Measurements from ENCODE around the gene NIM1K. TPM values are rescaled to one million over a fixed set of nuclear protein-coding genes. Genes with fewer than 3 reads are reported as not detected.

The NIM1K gene
- polyA plus RNA-seq, 1 of the 3 experiments (the other 2 are of a cell fraction) = 0.16 TPM

GRCh38 chr5:43281840-43282658 is 90.0 kb downstream of the NIM1K start:
- H4K20me1 ChIP-seq (ENCODE audit: insufficient read depth) = no peaks in the 10 kb centered on the region
- TF ChIP-seq CTCF (IDR thresholded peaks at IDR 0.05) (no peak), RFX5 (IDR thresholded peaks at IDR 0.05; ENCODE audit: low read length) (no peak), GATA2 (CRISPR knock-in tag; IDR thresholded peaks at IDR 0.05) (no peak), TAF1 (IDR thresholded peaks at IDR 0.05; ENCODE audit: borderline replicate concordance, low read depth, low read length) (no peak), POLR2AphosphoS5 (IDR thresholded peaks at IDR 0.05; ENCODE audit: low read depth, low read length) (no peak), RAD21 (IDR thresholded peaks at IDR 0.05; ENCODE audit: low read length) (no peak), ELF1 (IDR thresholded peaks at IDR 0.05) (no peak), YY1 (IDR thresholded peaks at IDR 0.05; ENCODE audit: low read depth) (no peak), SIN3A (IDR thresholded peaks at IDR 0.05; ENCODE audit: borderline replicate concordance, low read depth, low read length) (no peak), USF2 (IDR thresholded peaks at IDR 0.05; ENCODE audit: borderline replicate concordance, low read depth, low read length) (no peak), NRF1 (IDR thresholded peaks at IDR 0.05; ENCODE audit: low read depth, low read length) (no peak), ZBTB33 (IDR thresholded peaks at IDR 0.05; ENCODE audit: borderline replicate concordance, low read depth) (no peak), MEF2A (IDR thresholded peaks at IDR 0.05; ENCODE audit: borderline replicate concordance, low read depth) (no peak), GABPA (IDR thresholded peaks at IDR 0.05; ENCODE audit: low read depth) (no peak)
- TF ChIP-seq, protein P1, sequence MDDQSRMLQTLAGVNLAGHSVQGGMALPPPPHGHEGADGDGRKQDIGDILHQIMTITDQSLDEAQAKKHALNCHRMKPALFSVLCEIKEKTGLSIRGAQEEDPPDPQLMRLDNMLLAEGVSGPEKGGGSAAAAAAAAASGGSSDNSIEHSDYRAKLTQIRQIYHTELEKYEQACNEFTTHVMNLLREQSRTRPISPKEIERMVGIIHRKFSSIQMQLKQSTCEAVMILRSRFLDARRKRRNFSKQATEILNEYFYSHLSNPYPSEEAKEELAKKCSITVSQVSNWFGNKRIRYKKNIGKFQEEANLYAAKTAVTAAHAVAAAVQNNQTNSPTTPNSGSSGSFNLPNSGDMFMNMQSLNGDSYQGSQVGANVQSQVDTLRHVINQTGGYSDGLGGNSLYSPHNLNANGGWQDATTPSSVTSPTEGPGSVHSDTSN (IDR thresholded peaks at IDR 0.05) = no peak
- no peak overlapping the region for H3K4me2 ChIP-seq
- H3K79me2 ChIP-seq (ENCODE audit: insufficient read depth) = no peaks in the 10 kb centered on the region
- H3K36me3 ChIP-seq (replicated peaks in 1 of 2; ENCODE audit: control insufficient read depth in 1 of 2, insufficient read depth in 2 of 2, low read length in 1 of 2) = no peaks in the 10 kb centered on the region
- no peaks in the 10 kb centered on the region for H3F3A ChIP-seq (replicated peaks; ENCODE audit: insufficient read depth)
- no peaks in the 10 kb centered on the region for H3K4me1 ChIP-seq (ENCODE audit: control insufficient read depth in 1 of 2, insufficient read depth in 2 of 2, low read depth in 1 of 2, low read length in 1 of 2)
- no peak overlapping the region for H2AFZ ChIP-seq (ENCODE audit: low read depth)
- peaks cover under 1% of the 10 kb centered on the region; the same call in 1 of the 2 replicates for H3K27me3 ChIP-seq (ENCODE audit: insufficient read depth)
- WGBS (ENCODE audit: low lambda C conversion rate) = 47% methylated on average over 7 of the region's 7 CpGs
- CTCF ChIA-PET = interaction anchor here (1.0 kb wide), 2 partner anchors 25 to 108 kb away, joined by 3 read pairs; no protein-coding TSS in a partner anchor
- POLR2A ChIA-PET = no interaction called here
- no peaks in the 10 kb centered on the region for H3K9me2 ChIP-seq
- H3K9me3 ChIP-seq = no peaks in the 10 kb centered on the region
- H3K4me3 ChIP-seq (ENCODE audit: low read depth in 2 of 2, low read length in 1 of 2) = no peak overlapping the region
- no peak overlapping the region for H3K27ac ChIP-seq (ENCODE audit: low read depth in 2 of 2, low read length in 1 of 2)
- no peak for DNase-seq
- no peak overlapping the region for H3K9ac ChIP-seq
